Hematopoietic multipotent progenitor cell treated with erythropoietin and hydrocortisone succinate and interleukin-3 and kit ligand, for 6 days (in vitro differentiated cells): ENCODE measurements around the gene DUT.
"Not testable (repeated sequence)": the region's sequence is repeated elsewhere in the genome, so short reads cannot be mapped to it uniquely, and the experiment has no call there.

Source experiments
- DNase-seq: peaks from one replicate; pipeline ENCODE4 v3.0.0-alpha.2; 2015

The DUT gene

GRCh38 chr15:48330855-48331795 lies at the start of gene DUT:
TSS of gene DUT (plus strand) at chr15:48331429. CDS start at chr15:48331516, 87 bp downstream.
- DNase-seq: peak; percentile 89

GRCh38 chr15:48281674-48282073 lies 49.6 kb upstream of the DUT start:
- DNase-seq: no peak

GRCh38 chr15:48282216-48282615 lies 49.0 kb upstream of the DUT start:
- no peak for DNase-seq

GRCh38 chr15:48283396-48284145 lies 47.7 kb upstream of the DUT start:
- DNase-seq: no peak

GRCh38 chr15:48285329-48286214 lies 45.7 kb upstream of the DUT start:
- DNase-seq: peak; percentile 82

GRCh38 chr15:48289628-48290027 lies 41.6 kb upstream of the DUT start:
- DNase-seq: no peak

GRCh38 chr15:48292458-48292857 lies 38.8 kb upstream of the DUT start:
- no peak for DNase-seq

- DNase-seq: no peak
These were observed 33.6 kb upstream of the DUT start for GRCh38 chr15:48297668-48298067.

- DNase-seq: no peak
These were observed 32.3 kb upstream of the DUT start for GRCh38 chr15:48298914-48299313.

- no peak for DNase-seq
These were observed 31.2 kb upstream of the DUT start for GRCh38 chr15:48300038-48300437.

- no peak for DNase-seq
These were observed 26.8 kb upstream of the DUT start for GRCh38 chr15:48304398-48304797.

- no peak for DNase-seq
These were observed 24.6 kb upstream of the DUT start for GRCh38 chr15:48306639-48307038.

GRCh38 chr15:48307586-48307985 lies 23.6 kb upstream of the DUT start:
- no peak for DNase-seq

GRCh38 chr15:48309740-48310139 lies 21.5 kb upstream of the DUT start:
- no peak for DNase-seq

GRCh38 chr15:48313216-48313615 lies 18.0 kb upstream of the DUT start:
- DNase-seq: peak; percentile 48

- no peak for DNase-seq
These were observed 16.2 kb upstream of the DUT start for GRCh38 chr15:48315041-48315440.

- no peak for DNase-seq
These were observed 14.0 kb upstream of the DUT start for GRCh38 chr15:48317221-48317620.

- no peak for DNase-seq
These were observed 13.1 kb upstream of the DUT start for GRCh38 chr15:48318131-48318530.

- no peak for DNase-seq
These were observed 7.9 kb upstream of the DUT start for GRCh38 chr15:48323294-48323693.

GRCh38 chr15:48324949-48325348 lies 6.3 kb upstream of the DUT start:
- DNase-seq: no peak

- DNase-seq: no peak
These were observed 5.8 kb upstream of the DUT start for GRCh38 chr15:48325400-48325799.

- DNase-seq: not testable (repeated sequence)
These were observed 5.0 kb upstream of the DUT start for GRCh38 chr15:48326180-48326579.
